Motor neuron (in vitro differentiated cells): ENCODE results near the gene RPUSD3. TPM values are rescaled to one million over a fixed set of nuclear protein-coding genes. Genes with fewer than 3 reads are reported as not detected.

Experiments used
- ATAC-seq, 8 experiments: fragments of 200-7000 bp; cut with Tn5 transposase; replicated peaks in 6 of 8; 2 replicates each; pipeline ENCODE4 v1.8.0; 2021; ENCODE audit warnings: mild to moderate bottlenecking in 8 of 8, moderate library complexity in 8 of 8
- H3K27ac ChIP-seq, 2 donors: fragments of 250-450 bp; sonication (Bioruptor Pico); 2 replicates each; pipeline ENCODE4 v1.9.0; 2021; ENCODE audit warnings: antibody characterized with exemption in 2 of 2, mild to moderate bottlenecking in 2 of 2, moderate library complexity in 1 of 2
- H3K4me1 ChIP-seq, 2 donors: fragments of 250-450 bp; sonication (Bioruptor Pico); replicated peaks in 1 of 2; 2 replicates each; pipeline ENCODE4 v1.6.1; 2021; ENCODE audit warnings: antibody characterized with exemption in 2 of 2, mild to moderate bottlenecking in 2 of 2, moderate library complexity in 1 of 2
- H3K4me3 ChIP-seq, 5 donors: fragments of 250-450 bp; sonication (Bioruptor Pico); 2 replicates each; pipeline ENCODE4 v1.9.0; 2021; ENCODE audit warnings: antibody characterized with exemption in 5 of 5, mild to moderate bottlenecking in 5 of 5, moderate library complexity in 4 of 5
- WGBS, 10 experiments: fragments of 450-650 bp; shearing (Covaris generic); methylation state at CpG; one replicate each; pipeline ENCODE4 v1.0.0; 2022; 5-methylcytosine and 5-hydroxymethylcytosine counted together
- in situ Hi-C, 9 experiments: fragments of 400-800 bp; cut with MboI; loops; one replicate each; pipeline ENCODE4 v1.15.0; 2021; ENCODE audit warnings: low sequenced_read_pairs in 9 of 9, low pct_unique_long_range_greater_than_20kb in 2 of 9; ENCODE audit not compliant: unreplicated experiment in 9 of 9
- total RNA-seq, 8 experiments: library from RNA; unstranded; fragments of 300-600 nt; gene quantifications; 2 replicates each; pipeline versions ENCODE4 v1.2.3 to v1.2.4, GENCODE V29; 2022

RPUSD3 gene
- total RNA-seq, 8 experiments from 2014 or later = 23.5 to 44.9 (median 29.5) TPM

- no peak for ATAC-seq
- Histone ChIP-seq H3K27ac (no peak overlapping the region), H3K4me1 (peaks cover 13 to 17% of the 10 kb centered on the region in 2 donors), H3K4me3 (no peak overlapping the region)
- WGBS, 10 experiments = 17 to 100% (median 96%) methylated on average over 1 to 12 of the region's 12 CpGs; no CpG with 5 or more reads in 2 of the 10 experiments
- in situ Hi-C loops = no loop called here
These were observed 37.7 kb downstream of the RPUSD3 start for GRCh38 chr3:9806137-9806536.

- in situ Hi-C loops = no loop called here
- Histone ChIP-seq H3K27ac (no peak overlapping the region), H3K4me1 (peaks cover 6 to 11% of the 10 kb centered on the region in 2 donors), H3K4me3 (no peak overlapping the region)
- WGBS, 10 experiments = 76 to 100% (median 97%) methylated on average over 1 to 5 of the region's 5 CpGs; no CpG with 5 or more reads in 2 of the 10 experiments
- ATAC-seq = no peak
These were observed 38.8 kb downstream of the RPUSD3 start for GRCh38 chr3:9804996-9805395.

DNA sequence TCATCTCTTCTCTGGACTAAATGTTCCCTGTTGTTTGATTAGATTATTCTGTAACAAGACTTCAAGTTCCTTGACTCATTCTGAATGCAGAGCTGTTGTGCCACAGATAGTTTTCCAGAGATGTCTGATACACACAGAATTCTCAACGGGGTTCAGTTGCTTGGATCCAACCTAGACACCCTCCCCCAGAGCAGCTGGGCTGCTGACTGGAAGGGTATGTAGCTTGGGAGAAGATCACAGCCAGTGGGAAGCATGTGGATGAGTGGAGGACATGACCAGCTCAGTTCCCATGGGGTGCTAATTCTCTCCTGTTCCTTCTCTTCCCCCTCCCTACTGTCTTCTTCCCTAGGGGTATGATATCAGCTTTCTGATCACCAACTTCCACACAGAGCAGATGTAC is 40.3 kb downstream of the RPUSD3 start:
- WGBS, 10 experiments = 40 to 100% (median 80%) methylated on average over 1 of the region's 1 CpG; no CpG with 5 or more reads in 6 of the 10 experiments
- in situ Hi-C loops = no loop called here
- no peak overlapping the region for H3K27ac ChIP-seq
- no peaks in the 10 kb centered on the region for H3K4me1 ChIP-seq
- no peak overlapping the region for H3K4me3 ChIP-seq
- ATAC-seq = no peak

DNA sequence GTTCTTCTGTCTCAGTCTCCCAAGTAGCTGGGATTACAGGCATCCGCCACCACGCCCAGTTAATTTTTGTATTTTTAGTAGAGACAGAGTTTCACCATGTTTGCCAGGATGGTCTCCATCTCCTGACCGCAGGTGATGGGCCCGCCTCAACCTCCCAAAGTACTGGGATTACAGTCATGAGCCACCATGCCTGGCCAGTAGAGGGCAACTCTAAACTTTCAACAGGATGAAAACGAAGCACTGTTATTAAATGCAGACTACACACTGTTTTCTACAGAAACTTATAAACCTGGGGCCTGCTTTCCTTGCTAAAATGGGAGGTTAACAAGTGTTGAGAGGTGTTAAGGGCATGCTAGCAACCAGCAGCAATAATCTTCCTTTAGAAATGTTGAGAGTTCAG is 43.3 kb downstream of the RPUSD3 start:
- no peak overlapping the region for H3K4me3 ChIP-seq
- H3K4me1 ChIP-seq = no peaks in the 10 kb centered on the region
- WGBS, 10 experiments = 40 to 95% (median 91%) methylated on average over 1 to 5 of the region's 5 CpGs; no CpG with 5 or more reads in 5 of the 10 experiments
- peak in 1 of 8 experiments; percentile 57 for ATAC-seq
- in situ Hi-C loops = no loop called here
- no peak overlapping the region for H3K27ac ChIP-seq

DNA sequence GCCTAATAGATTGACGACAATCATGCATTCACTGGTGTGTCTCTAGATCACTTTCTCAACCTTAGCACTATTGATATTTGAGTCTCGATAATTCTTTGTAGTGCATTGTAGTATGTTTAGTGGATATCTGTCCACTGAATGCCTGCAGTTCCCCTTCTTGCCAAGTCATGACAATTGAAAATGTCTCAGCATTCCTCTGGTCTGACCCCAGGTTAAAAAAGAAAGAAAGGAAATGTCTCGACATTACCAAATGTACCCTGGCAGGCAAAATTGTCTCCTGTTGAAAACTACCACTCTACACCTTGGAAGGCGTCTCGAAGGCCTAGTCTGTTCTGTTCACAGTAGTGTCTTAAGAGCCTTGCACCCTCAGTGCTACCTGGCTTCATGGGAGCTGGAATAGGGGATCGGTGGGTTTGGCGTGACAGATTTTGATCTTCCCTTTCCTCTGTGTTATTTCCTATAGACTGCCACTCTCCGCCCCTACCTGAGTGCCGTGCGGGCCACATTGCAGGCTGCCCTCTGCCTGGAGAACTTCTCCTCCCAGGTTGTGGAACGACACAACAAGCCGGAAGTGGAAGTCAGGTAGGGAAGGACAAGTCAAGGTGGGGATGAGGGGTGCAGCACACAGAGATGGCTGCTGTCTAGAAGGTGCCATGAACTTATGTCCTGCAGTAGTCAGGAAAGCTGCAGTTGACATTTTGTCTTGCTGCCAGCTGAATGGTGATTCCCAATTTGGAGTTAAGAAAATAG is 46.4 kb downstream of the RPUSD3 start:
- in situ Hi-C loops = no loop called here
- no peak overlapping the region for H3K27ac ChIP-seq
- no peak for ATAC-seq
- H3K4me1 ChIP-seq = peaks cover 3 to 4% of the 10 kb centered on the region in 2 donors
- 89 to 100% (median 99%) methylated on average over 1 to 8 of the region's 12 CpGs for WGBS, 10 experiments
- no peak overlapping the region for H3K4me3 ChIP-seq

GRCh38 chr3:9795207-9795606 is 48.6 kb downstream of the RPUSD3 start:
- H3K27ac ChIP-seq = no peak overlapping the region
- WGBS, 10 experiments = 90 to 100% (median 100%) methylated on average over 1 to 5 of the region's 5 CpGs; no CpG with 5 or more reads in 3 of the 10 experiments
- peaks cover 3 to 4% of the 10 kb centered on the region in 2 donors for H3K4me1 ChIP-seq
- in situ Hi-C loops = no loop called here
- ATAC-seq = no peak
- H3K4me3 ChIP-seq = no peak overlapping the region

DNA sequence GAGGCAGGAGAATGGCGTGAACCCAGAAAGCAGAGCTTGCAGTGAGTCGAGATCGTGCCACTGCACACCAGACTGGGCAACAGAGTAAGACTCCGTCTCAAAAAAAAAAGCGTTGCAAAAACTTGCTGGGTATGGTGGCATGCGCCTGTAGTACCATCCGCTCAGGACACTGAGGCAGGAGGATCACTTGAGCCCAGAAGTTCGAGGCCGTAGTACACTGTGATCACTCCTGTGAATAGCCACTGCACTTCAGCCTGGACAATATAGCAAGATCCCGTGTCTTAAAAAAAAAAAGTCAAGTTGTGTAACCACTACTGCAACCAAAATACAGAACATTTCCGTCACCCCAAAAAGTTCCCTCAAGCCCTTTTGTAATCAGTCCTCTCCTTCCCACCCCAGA is 49.4 kb downstream of the RPUSD3 start:
- Histone ChIP-seq H3K4me3 (no peak overlapping the region), H3K4me1 (peaks cover 3 to 4% of the 10 kb centered on the region in 2 donors), H3K27ac (no peak overlapping the region)
- in situ Hi-C loops = no loop called here
- ATAC-seq = no peak
- WGBS, 10 experiments = 82 to 100% (median 94%) methylated on average over 1 to 10 of the region's 11 CpGs; no CpG with 5 or more reads in 2 of the 10 experiments

- H3K4me1 ChIP-seq = peaks cover 3 to 4% of the 10 kb centered on the region in 2 donors
- peak overlapping the region; percentile 57 to 92 (median 82) for H3K4me3 ChIP-seq
- 0 to 4% (median 0%) methylated on average over 1 to 7 of the region's 23 CpGs; no CpG with 5 or more reads in 3 of the 10 experiments for WGBS, 10 experiments
- ATAC-seq = peak; percentile 2 to 34 (median 6)
- in situ Hi-C loops = no loop called here
- peak overlapping the region; percentile 99 to 100 for H3K27ac ChIP-seq
These were observed 50.5 kb downstream of the RPUSD3 start for GRCh38 chr3:9793161-9793781.

DNA sequence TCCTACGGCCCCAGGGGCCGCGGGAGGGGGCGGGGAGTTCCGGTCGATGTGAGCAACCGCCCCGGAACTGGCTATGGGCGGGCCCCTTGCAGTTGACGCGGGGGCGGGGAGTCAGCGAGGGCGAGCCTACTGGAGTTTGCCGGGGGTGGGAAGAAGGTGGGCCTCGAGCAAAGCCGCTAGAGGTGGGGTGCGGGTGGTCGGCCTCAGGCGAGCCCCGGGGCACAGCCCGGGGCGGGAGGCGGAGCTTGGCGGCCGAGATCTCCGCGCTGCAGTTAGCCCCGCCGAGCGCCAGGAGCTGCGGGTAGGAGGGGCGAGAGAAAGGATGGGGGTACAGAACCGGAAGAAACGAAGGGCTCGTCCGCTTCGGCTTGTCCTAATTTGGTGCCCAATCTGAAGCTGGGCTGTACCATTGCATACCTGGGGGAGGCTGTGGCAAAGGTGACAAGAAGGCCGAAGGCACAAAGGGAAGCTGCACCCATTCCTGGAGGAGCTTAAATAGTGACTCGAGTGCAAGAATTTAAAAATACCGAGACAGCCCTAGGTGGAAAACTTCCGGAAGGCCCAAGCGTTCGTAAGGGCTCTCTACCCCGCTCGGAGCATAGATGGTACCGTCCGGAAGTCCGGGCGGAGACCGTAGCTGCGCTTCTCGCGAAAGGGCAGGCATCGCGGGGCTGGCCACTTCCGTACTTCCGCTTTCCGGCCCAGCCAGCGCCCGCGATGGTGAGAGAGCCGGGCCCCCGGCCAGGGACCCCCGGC is 51.2 kb downstream of the RPUSD3 start, which contains the start of the genes ARPC4 and TADA3:
Gene ARPC4 (plus strand): TSS at position 678 of the 756 bp plus-strand sequence. CDS start 40 bp downstream, at position 718.
Gene TADA3 (minus strand): TSS at position 69 of the 756 bp plus-strand sequence. CDS start 1,007 bp downstream, outside the sequence.
- H3K4me3 ChIP-seq = peak within 1 kb of the TSS; percentile 57 to 92 (median 82)
- in situ Hi-C loops = no loop called here
- peak; percentile 78 to 94 (median 91) for ATAC-seq
- 0 to 20% (median 0%) methylated on average over 1 to 24 of the region's 65 CpGs; no CpG with 5 or more reads in 5 of the 10 experiments for WGBS, 10 experiments
- peak within 1 kb of the TSS; percentile 99 to 100 for H3K27ac ChIP-seq
- peaks cover 3 to 4% of the 10 kb centered on the region in 2 donors for H3K4me1 ChIP-seq

GRCh38 chr3:9791790-9792404 is 51.9 kb downstream of the RPUSD3 start:
- in situ Hi-C loops = no loop called here
- Histone ChIP-seq H3K27ac (peak overlapping the region; percentile 99 to 100), H3K4me1 (peaks cover 3 to 4% of the 10 kb centered on the region in 2 donors), H3K4me3 (peak overlapping the region; percentile 57 to 92 (median 82))
- WGBS, 10 experiments = 10 to 93% (median 46%) methylated on average over 1 to 7 of the region's 14 CpGs; no CpG with 5 or more reads in 1 of the 10 experiments
- no peak for ATAC-seq

DNA sequence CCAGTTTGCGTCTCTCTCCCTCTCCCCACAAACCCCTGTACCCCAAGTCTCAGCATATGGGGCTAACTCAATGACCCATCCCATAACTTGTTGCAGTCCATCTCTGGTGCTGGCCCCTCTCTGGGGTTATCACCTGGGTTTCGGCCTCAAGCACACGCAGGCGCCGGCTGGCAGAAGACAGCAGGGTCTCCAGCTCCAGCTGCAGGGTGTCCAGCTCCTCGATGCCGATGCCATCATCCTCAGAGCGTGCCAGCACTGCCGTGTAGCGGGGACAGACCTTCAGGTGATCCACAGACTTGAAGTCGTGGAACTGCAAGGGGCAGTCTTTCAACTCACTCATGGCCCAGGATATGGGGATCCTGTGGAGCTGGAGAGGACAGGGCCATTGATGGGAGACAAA is 52.7 kb downstream of the RPUSD3 start:
- in situ Hi-C loops = no loop called here
- Histone ChIP-seq H3K4me3 (no peak overlapping the region), H3K27ac (no peak overlapping the region), H3K4me1 (peaks cover 3 to 4% of the 10 kb centered on the region in 2 donors)
- no peak for ATAC-seq
- 87 to 100% (median 100%) methylated on average over 1 to 6 of the region's 11 CpGs; no CpG with 5 or more reads in 7 of the 10 experiments for WGBS, 10 experiments
